C4-2B (cell line): ENCODE results near the gene STAB2.

Source experiments
- ZFX ChIP-seq: fragments of 450-650 bp; IDR thresholded peaks from 2 replicates; pipeline ENCODE4 v1.6.1; 2017
- TF ChIP-seq, protein P1 (sequence below): fragments of 450-650 bp; conservative IDR thresholded peaks from 2 replicates; pipeline ENCODE4 v1.5.1; 2017; ENCODE audit warnings: mild to moderate bottlenecking

DNA sequence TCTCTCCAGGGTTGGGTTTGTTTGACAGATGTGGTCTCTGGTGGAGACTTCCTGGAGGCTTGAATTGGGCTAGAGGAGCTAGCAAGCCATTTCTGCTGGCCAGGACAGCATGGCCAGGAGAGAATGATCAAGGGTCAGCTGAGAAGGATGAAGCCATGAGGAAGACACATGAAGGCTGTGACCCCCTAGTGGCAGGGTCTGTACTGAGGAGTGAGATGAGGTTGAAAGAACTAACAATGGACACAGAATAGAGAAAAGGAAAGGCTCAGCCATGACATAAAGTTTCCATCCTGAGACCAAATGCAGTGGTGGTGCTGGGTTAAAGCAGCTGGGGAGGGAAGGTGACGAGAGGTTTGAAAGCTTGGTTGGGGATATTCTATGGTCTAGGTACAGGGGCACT lies 164.1 kb downstream of the STAB2 start:
- TF ChIP-seq, protein P1, sequence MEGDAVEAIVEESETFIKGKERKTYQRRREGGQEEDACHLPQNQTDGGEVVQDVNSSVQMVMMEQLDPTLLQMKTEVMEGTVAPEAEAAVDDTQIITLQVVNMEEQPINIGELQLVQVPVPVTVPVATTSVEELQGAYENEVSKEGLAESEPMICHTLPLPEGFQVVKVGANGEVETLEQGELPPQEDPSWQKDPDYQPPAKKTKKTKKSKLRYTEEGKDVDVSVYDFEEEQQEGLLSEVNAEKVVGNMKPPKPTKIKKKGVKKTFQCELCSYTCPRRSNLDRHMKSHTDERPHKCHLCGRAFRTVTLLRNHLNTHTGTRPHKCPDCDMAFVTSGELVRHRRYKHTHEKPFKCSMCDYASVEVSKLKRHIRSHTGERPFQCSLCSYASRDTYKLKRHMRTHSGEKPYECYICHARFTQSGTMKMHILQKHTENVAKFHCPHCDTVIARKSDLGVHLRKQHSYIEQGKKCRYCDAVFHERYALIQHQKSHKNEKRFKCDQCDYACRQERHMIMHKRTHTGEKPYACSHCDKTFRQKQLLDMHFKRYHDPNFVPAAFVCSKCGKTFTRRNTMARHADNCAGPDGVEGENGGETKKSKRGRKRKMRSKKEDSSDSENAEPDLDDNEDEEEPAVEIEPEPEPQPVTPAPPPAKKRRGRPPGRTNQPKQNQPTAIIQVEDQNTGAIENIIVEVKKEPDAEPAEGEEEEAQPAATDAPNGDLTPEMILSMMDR, result no peak; the same call in 1 of the 2 replicates
- no peak for TF ChIP-seq ZFX
